NB4 (cell line): Measurements from ENCODE around the gene XPO5.

ENCODE experiments used
- DNase-seq: peaks from one replicate; pipeline ENCODE4 v3.0.0; 2010; ENCODE audit warnings: low read depth
- H3K4me3 ChIP-seq: one replicate; pipeline ENCODE4 v1.5.1; 2011; ENCODE audit warnings: mild to moderate bottlenecking, low read depth, low read length, moderate library complexity
- CTCF ChIP-seq: IDR thresholded peaks from one replicate; pipeline ENCODE4 v1.5.1; 2012; ENCODE audit warnings: low read depth, low read length
- MAX ChIP-seq: IDR thresholded peaks from 2 replicates; pipeline ENCODE4 v1.6.1; 2011; ENCODE audit warnings: low read depth, low read length
- MYC ChIP-seq: IDR thresholded peaks from 2 replicates; pipeline ENCODE4 v1.6.1; 2011; ENCODE audit warnings: low read depth, low read length
- POLR2A ChIP-seq: IDR thresholded peaks from 2 replicates; pipeline ENCODE4 v1.6.1; 2011; ENCODE audit warnings: mild to moderate bottlenecking; ENCODE audit not compliant: insufficient read length; ENCODE audit errors: extremely low read depth

Gene XPO5

GRCh38 chr6:43621078-43621835, 45.4 kb upstream of the XPO5 start:
- TF ChIP-seq POLR2A (no peak), MYC (no peak), CTCF (no peak), MAX (no peak)
- no peak for DNase-seq
- H3K4me3 ChIP-seq, result no peak overlapping the region

GRCh38 chr6:43616725-43617472, 41.1 kb upstream of the XPO5 start:
- H3K4me3 ChIP-seq, result no peak overlapping the region
- DNase-seq, result no peak
- no peak for TF ChIP-seq MAX
- TF ChIP-seq POLR2A, result no peak
- TF ChIP-seq MYC, result no peak
- no peak for TF ChIP-seq CTCF

DNA sequence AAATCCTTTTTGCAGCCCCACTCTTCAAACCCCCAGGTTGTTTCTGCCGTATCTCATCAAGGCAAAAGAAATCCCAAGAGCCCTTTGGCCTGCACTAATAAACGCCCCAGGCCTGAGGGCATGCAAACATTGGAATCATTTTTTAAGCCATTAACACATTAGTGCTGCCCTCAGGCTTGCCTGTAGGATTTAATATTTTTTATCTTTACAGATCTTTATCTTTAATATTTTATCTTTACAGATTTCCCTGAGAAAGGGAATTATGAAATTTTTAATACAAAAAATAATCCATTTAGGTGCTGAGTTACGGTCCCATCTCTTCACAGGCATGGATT, 38.5 kb upstream of the XPO5 start:
- H3K4me3 ChIP-seq, result no peak overlapping the region
- DNase-seq, result no peak
- TF ChIP-seq POLR2A (no peak), CTCF (no peak), MYC (no peak), MAX (no peak)

GRCh38 chr6:43613721-43614395, 38.0 kb upstream of the XPO5 start:
- no peak for TF ChIP-seq POLR2A
- TF ChIP-seq MAX, result no peak
- no peak for TF ChIP-seq MYC
- TF ChIP-seq CTCF, result no peak
- H3K4me3 ChIP-seq, result no peak overlapping the region
- DNase-seq, result no peak

GRCh38 chr6:43610431-43610830, 34.6 kb upstream of the XPO5 start:
- H3K4me3 ChIP-seq, result no peak overlapping the region
- no peak for TF ChIP-seq MYC
- no peak for TF ChIP-seq POLR2A
- no peak for TF ChIP-seq CTCF
- TF ChIP-seq MAX, result no peak
- DNase-seq, result no peak
